HG02885 (cell line): ENCODE data around the gene PIGP.
"Not testable (repeated sequence)": the region's sequence is repeated elsewhere in the genome, so short reads cannot be mapped to it uniquely, and the experiment has no call there.

Experiments used
- ATAC-seq: cut with Tn5 transposase; IDR thresholded peaks from one replicate; pipeline ENCODE4 v1.9.1; 2021; ENCODE audit warnings: mild to moderate bottlenecking; ENCODE audit not compliant: unreplicated experiment, poor library complexity

PIGP gene

DNA sequence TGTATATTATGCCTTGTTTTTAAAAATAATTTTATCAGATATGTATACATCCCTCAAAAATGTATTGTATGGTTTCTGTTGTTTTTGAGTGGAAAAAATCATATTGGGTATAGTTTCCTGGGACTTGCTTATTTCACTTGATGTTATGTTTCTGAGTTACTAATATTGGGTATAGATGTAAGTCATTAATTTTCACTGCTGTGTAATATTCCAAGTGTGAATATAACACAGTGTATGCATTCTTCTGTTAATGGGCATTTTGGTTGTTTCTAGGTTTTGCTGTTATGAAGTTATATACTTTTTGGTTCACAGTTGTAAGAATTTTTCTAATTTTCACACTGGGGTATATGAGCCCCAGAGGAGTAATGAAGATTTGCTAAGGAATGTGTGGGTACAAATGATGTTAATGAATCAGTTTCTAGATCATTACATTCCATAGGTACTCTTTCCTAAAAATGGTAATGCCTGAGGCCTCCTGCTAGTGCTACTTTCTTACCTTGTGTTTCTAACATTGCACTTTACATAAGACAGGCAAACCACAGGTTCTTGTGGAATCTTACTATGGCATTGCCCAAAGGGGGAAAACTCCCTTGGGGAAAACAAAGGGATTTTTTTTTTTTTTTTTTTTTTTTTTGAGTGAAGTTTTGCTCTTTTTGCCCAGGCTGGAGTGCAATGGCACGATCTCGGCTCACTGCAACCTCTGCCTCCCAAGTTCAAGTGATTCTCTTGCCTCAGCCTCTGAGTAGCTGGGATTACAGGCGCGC, 3.4 kb upstream of the PIGP start:
- no peak for ATAC-seq

DNA sequence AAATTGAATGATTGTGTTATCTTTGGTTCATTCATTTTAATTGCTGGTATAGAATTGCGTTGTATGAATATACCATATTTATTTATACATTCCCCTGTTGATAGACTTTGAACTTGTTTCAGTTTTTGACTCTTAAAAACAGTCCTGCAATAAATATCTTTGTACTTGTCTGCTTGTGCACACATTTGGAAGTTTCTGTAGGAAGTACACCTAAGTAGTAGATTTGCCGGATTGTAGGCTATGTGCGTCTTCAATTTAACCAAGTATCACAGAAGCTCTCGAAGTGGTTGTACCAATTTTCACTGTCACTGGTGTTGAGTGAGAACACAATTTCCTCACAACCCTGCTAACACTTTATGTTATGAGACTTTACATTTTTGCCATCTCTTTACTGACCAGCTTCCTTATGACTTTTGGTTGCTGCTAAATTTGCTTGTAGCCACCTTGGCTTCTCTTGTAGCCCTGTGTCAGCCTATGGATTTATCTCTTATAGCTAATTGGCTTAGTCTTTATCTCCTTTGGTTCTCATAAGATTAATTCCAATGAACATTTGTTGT, 2.4 kb upstream of the PIGP start:
- no peak for ATAC-seq

DNA sequence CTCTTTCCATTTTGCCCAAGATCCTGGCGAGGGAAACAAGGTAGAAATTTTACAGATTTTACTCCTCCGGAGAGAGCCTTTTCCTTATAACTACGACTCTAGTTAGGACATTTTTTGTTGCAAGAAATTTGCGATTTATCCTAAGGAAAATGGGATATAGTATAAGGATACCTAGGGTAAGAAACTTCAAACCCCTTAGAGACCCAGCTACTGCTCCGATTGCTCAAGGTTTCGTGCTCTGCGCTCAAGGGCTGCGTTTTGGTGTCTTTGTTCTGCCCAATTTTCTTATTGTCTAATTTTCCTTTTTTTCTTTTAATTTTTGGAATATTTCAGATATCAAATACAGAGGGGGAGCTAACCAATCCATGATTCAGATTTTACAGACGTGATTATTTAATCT, 1.7 kb upstream of the PIGP start:
- no peak for ATAC-seq

DNA sequence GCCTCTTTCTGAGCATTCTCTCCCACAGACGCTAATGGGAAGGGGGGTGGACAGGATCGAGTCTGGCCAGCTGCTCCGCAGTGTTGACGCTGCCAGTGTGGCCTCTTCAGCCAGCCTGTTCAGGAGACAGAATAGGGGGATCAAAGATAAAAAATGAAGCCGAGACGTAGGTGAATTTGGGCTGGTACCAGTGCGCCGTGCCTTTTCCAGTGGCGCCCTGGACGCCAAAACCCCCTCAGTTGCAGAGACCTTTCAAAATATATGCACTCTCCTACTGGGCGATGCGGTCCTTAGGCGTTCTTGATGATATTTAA, 1.3 kb upstream of the PIGP start:
- ATAC-seq, result no peak

DNA sequence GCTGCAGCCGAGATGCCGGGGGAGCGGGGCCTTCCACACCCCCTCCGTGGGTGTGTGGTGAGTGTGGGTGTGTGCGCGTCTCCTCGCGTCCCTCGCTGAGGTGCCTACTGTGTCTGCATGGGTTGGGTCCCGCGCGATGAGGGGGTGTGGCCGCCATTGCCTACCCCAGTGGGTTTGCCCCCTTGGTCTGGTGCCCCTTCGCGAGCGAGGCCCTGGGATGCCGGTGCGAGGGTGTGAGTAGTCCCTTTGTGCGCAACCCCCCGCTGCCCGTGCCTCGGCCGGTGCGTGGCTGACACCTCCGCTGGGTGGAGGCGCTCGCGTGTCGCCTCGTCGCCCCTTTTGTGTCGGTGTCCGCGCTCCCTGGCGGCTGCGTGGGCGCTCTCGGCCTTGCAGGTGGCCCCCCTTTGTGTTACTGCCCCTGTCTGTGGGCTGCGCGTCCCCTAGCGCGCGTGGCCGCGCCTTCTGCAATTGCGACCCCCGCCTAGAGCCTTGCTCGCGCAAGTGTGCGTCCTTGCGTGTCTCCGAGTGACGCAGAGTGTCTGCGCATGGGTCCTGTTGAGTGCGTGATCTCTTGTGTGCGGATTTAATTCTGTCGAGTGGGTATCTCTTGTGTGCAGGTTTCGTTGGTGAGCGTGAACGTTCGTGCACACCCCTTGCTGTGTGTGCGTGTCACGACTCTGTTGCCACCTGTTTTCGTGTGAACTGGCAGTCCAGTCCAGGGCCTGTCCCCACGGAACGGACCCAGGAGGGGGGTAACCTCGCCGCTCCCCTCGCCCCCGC, 736 bp upstream of the PIGP start:
- peak; percentile 32 for ATAC-seq

DNA sequence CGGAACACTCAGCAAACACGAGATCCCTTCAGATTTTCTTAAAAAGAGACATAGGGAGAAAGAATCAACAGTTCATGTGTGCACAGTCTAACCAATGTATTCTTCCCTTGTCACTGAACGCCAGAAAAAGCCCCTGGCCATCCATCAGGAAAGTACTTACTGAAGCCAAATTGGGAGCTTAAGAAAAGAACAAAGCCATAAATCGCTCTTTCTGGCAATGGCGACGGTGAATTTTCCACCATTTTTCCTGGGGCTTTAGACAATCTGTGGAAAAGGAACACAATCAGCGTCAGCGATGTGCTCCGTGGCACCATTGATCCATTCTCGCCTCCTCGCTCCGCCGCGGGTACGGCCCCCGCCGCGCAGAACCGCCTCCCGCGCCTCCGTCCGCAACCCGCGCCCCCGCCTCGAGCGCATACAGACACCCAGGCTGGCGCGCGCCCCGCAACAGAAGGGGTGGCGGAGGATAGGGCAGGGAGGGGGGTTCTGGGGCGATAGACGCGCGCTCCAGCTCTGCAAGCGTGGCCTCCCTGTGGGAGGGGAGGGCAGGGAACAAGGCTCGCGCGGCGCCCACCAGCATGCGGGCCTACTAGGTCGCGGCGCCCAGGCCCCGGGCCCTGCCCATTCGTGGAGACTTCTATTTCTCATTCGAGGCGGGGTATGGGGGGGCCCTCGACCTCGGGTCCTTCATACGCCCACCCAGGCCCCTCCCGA, 440 bp downstream of the PIGP start:
- peak; percentile 39 for ATAC-seq

DNA sequence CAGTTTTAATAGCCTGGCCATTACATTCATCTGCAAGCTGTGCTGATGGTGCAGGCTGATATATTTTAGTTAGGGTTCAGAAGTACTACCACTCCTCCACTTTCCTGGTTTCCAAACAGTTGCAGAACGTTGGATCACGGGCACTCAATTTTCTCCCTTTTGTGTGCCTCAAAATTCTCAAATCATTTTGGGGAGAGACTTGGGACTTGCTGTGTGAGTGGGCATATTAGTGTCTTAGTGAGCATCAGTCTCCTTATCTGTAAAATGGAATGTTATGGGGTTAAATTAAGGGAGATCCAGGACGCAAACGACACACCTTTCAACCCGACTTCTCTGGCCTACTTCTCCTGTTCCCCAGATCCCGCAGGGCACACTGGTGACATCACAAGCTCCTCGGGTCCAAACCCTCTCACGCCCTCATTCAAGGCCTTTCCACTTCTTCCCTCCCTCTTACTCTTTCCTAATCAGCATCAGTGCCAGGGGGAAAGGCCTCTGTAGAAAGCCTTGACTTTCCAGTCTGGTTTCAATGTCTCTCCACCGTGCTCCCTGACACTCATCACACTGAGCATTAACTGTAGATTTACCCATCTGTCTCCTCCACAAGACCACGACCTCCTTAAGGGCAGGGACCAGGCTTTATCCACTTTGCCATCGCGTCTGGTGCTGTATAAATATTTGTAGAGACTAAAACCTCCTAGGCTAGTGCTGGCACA, 1.2 kb downstream of the PIGP start:
- ATAC-seq, result no peak

DNA sequence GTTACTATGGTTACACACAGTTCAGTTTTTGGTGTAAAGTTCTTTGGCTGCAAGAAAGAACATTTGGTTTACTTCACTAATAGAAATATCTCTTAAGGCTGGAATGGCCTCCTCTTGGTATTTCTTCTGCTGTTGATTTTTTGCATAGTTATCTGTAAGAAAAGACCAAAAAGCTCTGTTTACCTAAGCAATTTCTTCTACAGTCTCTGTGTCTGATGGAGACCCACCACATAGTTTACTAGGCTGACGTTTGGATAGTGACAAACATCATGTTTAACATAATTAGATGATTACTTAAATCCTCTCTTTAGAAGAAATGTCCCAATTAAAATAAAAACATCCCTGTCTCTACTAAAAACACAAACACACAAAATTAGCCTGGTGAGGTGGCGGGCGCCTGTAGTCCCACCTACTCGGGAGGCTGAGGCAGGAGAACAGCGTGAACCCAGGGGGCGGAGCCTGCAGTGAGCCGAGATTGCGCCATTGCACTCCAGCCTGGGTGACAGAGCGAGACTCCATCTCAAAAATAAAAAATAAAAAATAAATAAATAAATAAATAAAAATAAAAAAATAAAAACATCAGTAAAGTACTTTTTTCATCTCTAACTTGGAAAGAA, 7.2 kb downstream of the PIGP start:
- ATAC-seq, result no peak

DNA sequence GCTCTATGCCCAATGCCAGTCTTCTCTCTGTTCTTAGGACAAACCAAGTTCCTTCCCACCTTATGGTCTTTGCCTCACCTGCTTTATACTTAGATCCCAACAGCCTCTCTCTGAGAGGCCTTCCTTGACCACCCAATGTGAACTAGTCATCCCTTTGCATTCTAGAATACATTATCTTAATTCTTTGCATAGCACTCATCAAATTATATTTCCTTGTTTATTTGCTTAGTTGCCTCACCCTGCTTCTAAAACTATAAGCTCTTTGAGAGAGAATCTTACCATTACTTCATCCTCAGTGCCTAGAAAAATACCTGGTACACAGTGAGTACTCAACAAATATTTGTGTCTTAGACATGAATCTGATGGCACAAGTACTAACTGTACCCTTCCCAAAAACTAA, 8.0 kb downstream of the PIGP start:
- no peak for ATAC-seq

DNA sequence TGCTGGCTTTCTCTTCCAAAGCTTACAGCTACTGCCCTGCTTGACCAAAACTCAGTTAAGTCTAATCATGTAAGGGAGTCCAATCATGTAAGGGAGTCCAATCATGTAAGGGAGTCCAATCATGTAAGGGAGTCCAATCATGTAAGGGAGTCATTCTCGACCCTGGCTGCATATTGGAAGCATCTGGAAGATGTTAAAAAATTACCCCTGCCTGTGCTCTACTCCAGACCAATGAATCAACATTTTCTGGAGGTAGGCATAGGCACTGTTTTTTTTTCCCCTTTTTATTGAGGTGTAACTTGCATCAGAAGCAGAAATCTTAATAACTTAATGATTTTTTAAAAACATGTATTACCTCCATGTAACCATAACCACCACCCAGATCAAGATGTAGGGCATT, 9.4 kb downstream of the PIGP start:
- no peak for ATAC-seq

DNA sequence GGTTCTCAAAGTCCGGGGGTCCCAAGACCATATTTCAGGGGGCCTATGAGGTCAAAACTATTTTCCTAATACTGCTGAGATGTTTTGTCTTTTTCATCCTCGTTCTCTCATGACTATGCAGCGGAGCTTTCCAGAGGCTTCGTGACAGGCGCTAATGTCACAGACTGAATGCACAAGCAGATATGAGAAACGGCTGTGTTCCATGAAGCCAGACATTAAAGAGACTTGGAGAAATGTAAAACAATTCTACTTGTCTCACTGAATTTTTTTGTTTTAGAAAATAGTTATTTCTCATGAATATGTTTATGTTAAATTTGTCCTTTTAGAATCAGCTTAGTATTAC, 10.3 kb downstream of the PIGP start:
- ATAC-seq, result no peak

DNA sequence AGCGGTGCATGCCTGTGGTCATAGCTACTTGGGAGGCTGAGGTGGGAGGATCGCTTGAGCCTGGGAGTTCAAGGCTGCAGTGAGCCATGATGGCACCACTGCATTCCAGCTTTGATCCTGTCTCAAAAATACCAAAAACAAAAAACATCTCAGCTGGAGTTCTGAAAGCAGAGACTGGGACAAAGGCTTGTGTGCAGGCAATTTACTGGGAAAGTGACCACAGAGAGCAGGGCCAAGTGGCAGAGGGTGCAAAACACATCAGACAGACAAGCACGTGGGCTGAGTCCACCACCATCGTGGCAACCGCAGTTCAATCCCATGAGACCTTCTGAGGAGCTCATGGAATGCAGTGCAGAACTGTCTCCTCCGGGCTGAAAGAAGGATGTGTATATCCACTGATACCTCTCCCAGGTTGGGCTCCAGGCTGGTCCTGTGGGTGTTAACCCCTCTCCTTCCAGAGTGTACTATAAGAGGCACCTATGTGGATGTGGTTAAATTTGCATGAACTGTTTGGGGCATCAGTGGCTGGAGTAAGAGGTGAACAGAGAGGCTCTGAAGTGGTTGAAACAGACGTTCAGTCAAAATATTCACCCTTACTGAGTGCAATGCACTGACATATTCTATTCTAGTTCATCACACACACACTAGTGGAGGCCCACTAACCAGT, 10.8 kb downstream of the PIGP start:
- ATAC-seq, result peak; percentile 55

DNA sequence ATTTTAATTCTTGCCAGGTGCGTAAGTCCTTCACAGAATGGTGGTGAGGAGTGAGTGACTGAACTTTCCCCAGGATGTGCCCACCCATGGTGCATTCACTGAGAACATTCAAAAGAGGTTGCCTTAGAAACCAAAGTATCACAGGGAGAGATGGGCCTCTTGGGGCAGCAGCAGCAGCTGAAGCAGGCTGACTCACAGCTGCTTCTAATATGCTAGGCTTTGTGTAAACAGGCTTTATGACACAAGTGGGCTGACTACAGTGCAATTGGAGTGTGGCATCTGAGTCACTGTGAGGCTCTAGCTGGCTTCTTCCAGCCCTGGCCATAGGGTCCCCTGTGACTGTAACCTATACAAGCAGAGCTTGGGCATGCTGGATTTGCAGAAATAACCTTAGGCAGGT, 12.6 kb downstream of the PIGP start:
- no peak for ATAC-seq

DNA sequence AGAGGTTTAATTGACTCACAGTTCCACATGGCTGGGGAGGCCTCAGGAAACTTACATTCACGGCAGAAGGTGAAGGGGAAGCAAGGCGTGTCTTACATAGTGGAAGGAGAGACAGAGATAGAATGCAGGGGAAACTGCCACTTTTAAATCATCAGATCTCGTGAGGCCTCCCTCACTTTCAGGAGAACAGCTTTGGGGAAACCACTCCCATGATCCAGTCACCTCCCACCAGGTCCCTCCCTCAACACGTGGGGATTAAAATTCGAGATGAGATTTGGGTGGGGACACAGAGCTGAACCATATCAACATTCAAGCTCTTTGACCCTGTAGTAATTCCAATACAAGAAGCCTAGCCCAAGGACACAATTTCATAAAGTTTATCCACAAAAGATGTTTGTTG, 13.7 kb downstream of the PIGP start:
- no peak for ATAC-seq

DNA sequence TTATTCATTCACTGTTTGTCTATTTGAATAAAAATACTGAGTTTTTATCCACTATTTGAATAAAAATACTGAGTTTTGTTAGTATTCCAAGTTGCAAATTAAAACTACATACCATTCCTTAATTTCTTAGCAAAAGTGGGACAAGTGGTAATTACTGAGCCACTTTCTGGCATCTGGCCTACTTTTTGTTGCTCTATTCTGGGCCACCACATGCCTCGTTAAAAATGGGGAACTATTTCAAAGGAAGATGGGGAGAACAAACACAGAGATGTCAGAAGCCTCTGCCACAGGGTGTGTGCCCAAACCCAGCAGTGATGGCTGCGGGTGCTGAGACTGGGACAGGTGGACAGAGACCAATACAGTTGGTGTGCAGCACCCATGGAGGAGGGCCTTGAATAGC, 14.6 kb downstream of the PIGP start:
- ATAC-seq, result no peak

DNA sequence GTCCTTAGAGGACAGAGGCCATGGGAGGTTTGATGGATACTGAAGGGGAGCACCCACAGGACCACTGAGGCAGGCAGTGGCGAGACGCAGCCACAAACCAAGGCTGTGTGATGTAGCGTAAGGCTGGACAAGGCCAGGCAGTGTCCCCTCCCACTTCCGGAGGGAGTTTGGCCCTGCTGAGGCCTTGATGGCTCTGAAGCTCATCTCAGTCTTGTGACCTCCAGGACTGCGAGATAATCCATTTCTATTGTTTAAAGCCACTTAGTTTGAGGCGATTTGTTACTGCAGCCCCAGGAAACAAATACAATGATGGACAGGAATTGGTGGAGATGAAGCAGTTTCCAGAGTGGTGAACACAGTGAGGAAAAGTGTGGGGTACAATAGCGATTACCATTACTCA, 15.3 kb downstream of the PIGP start:
- ATAC-seq, result no peak

DNA sequence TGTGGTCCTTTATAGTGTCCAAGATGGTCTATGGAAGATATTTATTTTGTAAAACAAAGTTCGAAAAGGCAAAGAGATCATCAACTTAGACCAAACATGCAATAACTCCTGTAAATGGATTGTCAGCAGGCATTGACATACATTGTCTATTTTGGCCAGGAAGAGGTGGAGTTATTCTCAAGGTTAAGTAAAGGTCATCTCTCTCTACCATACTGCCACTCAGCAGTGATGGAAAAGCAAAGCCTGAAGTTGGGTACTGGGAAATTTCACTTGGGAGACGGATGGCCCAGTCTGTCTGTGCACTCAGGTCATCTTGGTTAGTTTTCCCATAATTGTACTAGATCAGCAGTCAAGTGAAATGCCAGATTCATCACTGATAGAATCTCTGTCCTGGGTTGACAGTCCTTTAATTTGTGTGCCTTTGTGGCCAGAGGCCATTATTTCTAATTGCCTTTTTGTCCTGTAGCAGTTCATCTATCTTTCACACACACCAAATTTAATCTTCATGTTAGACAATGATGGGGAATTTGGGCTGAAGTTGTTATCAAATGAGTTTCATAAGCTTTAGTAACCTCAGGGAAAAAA, 17.5 kb downstream of the PIGP start:
- ATAC-seq, result no peak

DNA sequence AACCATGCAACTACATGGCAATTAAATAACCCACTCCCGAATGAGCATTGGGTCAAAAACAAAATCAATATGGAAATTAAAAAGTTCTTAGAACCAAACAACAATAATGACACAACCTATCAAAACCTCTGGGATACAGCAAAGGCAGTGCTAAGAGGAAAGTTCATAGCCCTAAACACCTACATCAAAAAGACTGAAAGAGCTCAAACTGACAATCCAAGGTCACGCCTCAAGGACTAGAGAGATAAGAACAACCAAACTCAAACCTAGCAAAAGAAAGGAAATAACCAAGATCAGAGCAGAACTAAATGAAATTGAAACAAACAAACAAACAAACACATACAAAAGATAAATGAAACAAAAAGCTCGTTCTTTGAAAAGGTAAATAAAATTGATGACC, 23.1 kb downstream of the PIGP start:
- not testable (repeated sequence) for ATAC-seq

DNA sequence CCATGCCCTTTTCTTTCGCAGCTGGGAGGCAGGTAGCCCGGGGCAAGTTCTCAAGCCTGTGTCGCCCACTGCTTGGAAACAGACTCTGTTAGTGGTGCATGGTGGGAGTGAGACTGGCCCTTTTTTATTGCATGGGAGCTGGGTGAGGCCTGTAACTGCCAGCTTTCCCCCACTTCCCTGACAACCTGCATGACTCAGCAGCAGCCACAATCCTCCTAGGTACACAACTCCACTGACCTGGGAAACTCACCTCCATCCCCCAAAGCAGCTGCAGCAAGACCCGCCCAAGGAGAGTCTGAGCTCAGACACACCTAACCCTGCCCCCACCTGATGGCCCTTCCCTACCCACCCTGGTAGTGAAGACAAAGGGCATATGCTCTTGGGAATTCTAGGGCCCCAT, 25.8 kb downstream of the PIGP start:
- no peak for ATAC-seq
